PC-3 (cell line): ENCODE measurements around the gene ZNF182. TPM values are rescaled to one million over a fixed set of nuclear protein-coding genes. Genes with fewer than 3 reads are reported as not detected.
"Not testable (repeated sequence)": the region's sequence is repeated elsewhere in the genome, so short reads cannot be mapped to it uniquely, and the experiment has no call there.

Source experiments
- ATAC-seq: fragments of 200-7000 bp; cut with Tn5 transposase; 2 replicates; pipeline ENCODE4 v1.9.1; 2020; ENCODE audit warnings: mild to moderate bottlenecking, moderate library complexity
- BruUV-seq: library from RNA; stranded (reverse); fragments of 400-500 nt; replicated peaks from 2 replicates; lab custom pipeline; 2021; lab: Mats Ljungman, UMichigan
- CTCF ChIA-PET: fragments of 300-600 bp; sonication (Branson Sonifier 250); formaldehyde crosslinking; loops from one replicate; lab custom pipeline; 2022; ENCODE audit warnings: antibody characterized with exemption; lab: Charles Lee
- POLR2A ChIA-PET: fragments of 300-600 bp; sonication (Branson Sonifier 250); formaldehyde crosslinking; loops from one replicate; lab custom pipeline; 2022; ENCODE audit warnings: antibody characterized with exemption; ENCODE audit not compliant: unreplicated experiment; lab: Charles Lee
- DNase-seq: peaks from one replicate; pipeline ENCODE4 v3.0.0-alpha.2; 2015
- H2AFZ ChIP-seq: fragments of 300-600 bp; sonication (generic); 2 replicates; pipeline ENCODE4 v1.6.0; 2016; ENCODE audit warnings: antibody characterized with exemption, low read length
- H3F3A ChIP-seq: fragments of 300-600 bp; sonication (generic); one replicate; pipeline ENCODE4 v1.6.0; 2017; ENCODE audit warnings: antibody characterized with exemption, low read length, control low read depth, mild to moderate bottlenecking; ENCODE audit not compliant: unreplicated experiment
- H3K27ac ChIP-seq: fragments of 300-600 bp; sonication (generic); 2 replicates; pipeline ENCODE4 v1.5.1; 2016; ENCODE audit warnings: mild to moderate bottlenecking, low read length
- H3K27me3 ChIP-seq: fragments of 300-600 bp; sonication (generic); 2 replicates; pipeline ENCODE4 v1.6.1; 2016; ENCODE audit warnings: low read length, mixed read lengths
- H3K36me3 ChIP-seq: fragments of 300-600 bp; sonication (generic); 2 replicates; pipeline ENCODE4 v1.6.1; 2016; ENCODE audit warnings: low read depth, mixed run types, low read length, mixed read lengths
- H3K4me1 ChIP-seq: fragments of 300-600 bp; sonication (generic); 2 replicates; pipeline ENCODE4 v1.5.1; 2016; ENCODE audit warnings: low read length; ENCODE audit not compliant: insufficient read depth
- H3K4me2 ChIP-seq: fragments of 300-600 bp; sonication (generic); 2 replicates; pipeline ENCODE4 v1.6.0; 2016; ENCODE audit warnings: low read length
- H3K4me3 ChIP-seq: fragments of 300-600 bp; sonication (generic); 2 replicates; pipeline ENCODE4 v1.5.1; 2016; ENCODE audit warnings: mild to moderate bottlenecking, low read length, mixed read lengths
- H3K79me2 ChIP-seq: fragments of 300-600 bp; sonication (generic); 2 replicates; pipeline ENCODE4 v1.6.1; 2017; ENCODE audit warnings: low read length, mixed read lengths
- H3K9ac ChIP-seq: fragments of 300-600 bp; sonication (generic); 2 replicates; pipeline ENCODE4 v1.6.0; 2016; ENCODE audit warnings: mild to moderate bottlenecking, low read length
- H3K9me2 ChIP-seq: fragments of 300-600 bp; sonication (generic); replicated peaks from 2 replicates; pipeline ENCODE4 v1.6.1; 2016; ENCODE audit warnings: mixed run types, low read length, mixed read lengths
- H3K9me3 ChIP-seq: fragments of 300-600 bp; sonication (generic); 2 replicates; pipeline ENCODE4 v1.6.1; 2016; ENCODE audit warnings: low read length, mixed read lengths
- H4K20me1 ChIP-seq: fragments of 300-600 bp; sonication (generic); 2 replicates; pipeline ENCODE4 v1.6.1; 2016; ENCODE audit warnings: low read length, mixed read lengths
- EZH2 ChIP-seq: fragments of 300-600 bp; sonication (generic); IDR thresholded peaks from one replicate; pipeline ENCODE4 v1.6.1; 2017; ENCODE audit warnings: antibody characterized with exemption, mild to moderate bottlenecking, low read length; ENCODE audit not compliant: unreplicated experiment
- EZH2phosphoT487 ChIP-seq: fragments of 300-600 bp; sonication (generic); IDR thresholded peaks from 2 replicates; pipeline ENCODE4 v1.6.1; 2018; ENCODE audit warnings: mild to moderate bottlenecking, antibody characterized with exemption, low read length, borderline replicate concordance
- intact Hi-C: fragments of 100-400 bp; cut with micrococcal nuclease; formaldehyde crosslinking; loops from 2 replicates; pipeline ENCODE4 v1.9.0; 2023
- total RNA-seq: library from RNA; depleted of rRNA; stranded (reverse); fragments of >200 nt; gene quantifications from 2 replicates; pipeline ENCODE4 v1.2.3, GENCODE V29; 2014
- TF ChIP-seq, protein P1 (sequence below): fragments of 300-600 bp; sonication (generic); conservative IDR thresholded peaks from 2 replicates; pipeline ENCODE4 v1.5.1; 2017; ENCODE audit warnings: antibody characterized with exemption, low read depth, mild to moderate bottlenecking, low read length

ZNF182 gene
- total RNA-seq, 1 experiment from 2014 or later: 1.2 TPM

DNA sequence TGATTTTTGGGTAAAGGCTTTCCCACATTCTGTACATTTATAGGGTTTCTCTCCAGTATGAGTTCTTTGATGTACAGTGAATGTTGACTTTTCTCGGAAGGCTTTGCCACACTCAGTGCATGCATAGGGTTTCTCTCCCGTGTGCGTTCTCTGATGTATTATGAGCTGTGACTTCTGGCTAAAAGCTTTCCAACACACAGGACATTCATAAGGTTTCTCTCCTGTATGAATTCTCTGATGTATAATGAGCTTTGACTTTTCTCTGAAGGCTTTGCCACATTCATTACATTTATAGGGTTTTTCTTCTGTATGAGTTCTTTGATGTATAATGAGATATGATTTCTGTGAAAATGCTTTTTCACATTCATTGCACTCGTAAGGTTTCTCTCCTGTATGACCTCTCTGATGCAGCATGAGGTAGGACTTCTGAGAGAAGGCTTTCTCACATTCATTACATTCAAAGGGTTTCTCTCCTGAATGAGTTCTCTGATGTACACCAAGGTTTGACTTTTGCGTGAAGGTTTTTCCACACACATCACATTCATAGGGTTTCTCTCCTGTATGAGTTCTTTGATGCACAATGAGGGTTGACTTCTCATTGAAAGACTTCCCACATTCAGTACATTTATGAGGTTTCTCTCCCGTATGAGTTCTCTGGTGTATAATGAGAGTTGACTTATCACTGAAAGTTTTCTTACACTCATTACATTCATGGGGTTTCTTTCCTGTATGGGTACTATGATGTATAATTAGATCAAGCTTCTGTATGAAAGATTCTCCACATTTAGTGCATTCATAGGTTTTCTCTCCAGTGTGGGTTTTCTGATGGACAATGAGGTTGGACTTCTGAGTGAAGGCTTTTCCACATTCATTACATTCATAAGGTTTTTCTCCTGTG is 27.3 kb downstream of the ZNF182 start:
- H3K27me3 ChIP-seq: no peaks in the 10 kb centered on the region
- no peaks in the 10 kb centered on the region for H3F3A ChIP-seq
- H3K27ac ChIP-seq: no peak overlapping the region
- no peaks in the 10 kb centered on the region for H3K79me2 ChIP-seq
- H2AFZ ChIP-seq: no peak overlapping the region
- ATAC-seq: no peak
- CTCF ChIA-PET: no interaction called here
- no peak overlapping the region for H3K4me2 ChIP-seq
- BruUV-seq: no TSS peak
- no peaks in the 10 kb centered on the region for H3K9me2 ChIP-seq
- no peak overlapping the region for H3K4me3 ChIP-seq
- no peaks in the 10 kb centered on the region for H3K4me1 ChIP-seq
- peaks cover 40% of the 10 kb centered on the region for H3K9me3 ChIP-seq
- POLR2A ChIA-PET: interaction anchor here (0.7 kb wide), 1 partner anchor 27 kb away, joined by 3 read pairs; no protein-coding TSS in a partner anchor
- H3K36me3 ChIP-seq: peaks cover 65% of the 10 kb centered on the region
- TF ChIP-seq, protein P1, sequence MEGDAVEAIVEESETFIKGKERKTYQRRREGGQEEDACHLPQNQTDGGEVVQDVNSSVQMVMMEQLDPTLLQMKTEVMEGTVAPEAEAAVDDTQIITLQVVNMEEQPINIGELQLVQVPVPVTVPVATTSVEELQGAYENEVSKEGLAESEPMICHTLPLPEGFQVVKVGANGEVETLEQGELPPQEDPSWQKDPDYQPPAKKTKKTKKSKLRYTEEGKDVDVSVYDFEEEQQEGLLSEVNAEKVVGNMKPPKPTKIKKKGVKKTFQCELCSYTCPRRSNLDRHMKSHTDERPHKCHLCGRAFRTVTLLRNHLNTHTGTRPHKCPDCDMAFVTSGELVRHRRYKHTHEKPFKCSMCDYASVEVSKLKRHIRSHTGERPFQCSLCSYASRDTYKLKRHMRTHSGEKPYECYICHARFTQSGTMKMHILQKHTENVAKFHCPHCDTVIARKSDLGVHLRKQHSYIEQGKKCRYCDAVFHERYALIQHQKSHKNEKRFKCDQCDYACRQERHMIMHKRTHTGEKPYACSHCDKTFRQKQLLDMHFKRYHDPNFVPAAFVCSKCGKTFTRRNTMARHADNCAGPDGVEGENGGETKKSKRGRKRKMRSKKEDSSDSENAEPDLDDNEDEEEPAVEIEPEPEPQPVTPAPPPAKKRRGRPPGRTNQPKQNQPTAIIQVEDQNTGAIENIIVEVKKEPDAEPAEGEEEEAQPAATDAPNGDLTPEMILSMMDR: no peak
- TF ChIP-seq EZH2 (no peak), EZH2phosphoT487 (no peak)
- DNase-seq: no peak
- no peaks in the 10 kb centered on the region for H4K20me1 ChIP-seq
- H3K9ac ChIP-seq: no peak overlapping the region
- intact Hi-C loops: no loop called here

DNA sequence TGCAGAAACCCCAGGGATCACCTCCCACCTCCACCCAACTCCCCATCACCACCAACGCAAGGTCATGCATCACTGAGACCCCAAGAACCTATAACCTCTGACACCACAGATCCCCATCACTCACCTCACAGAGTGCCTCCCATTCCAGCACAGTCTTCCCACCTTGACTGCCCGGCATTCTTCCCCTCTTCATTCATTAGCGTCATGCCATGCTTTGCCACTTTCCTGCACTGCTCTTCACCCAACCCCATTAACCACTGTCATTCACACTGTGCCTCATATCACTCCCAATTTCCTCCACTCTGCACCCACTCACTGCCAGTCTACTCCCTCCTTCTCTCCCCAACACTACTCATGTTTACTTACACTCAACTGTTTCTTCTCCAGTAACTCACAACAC is 30.6 kb downstream of the ZNF182 start:
- Histone ChIP-seq H3K9me3 (peaks cover 24% of the 10 kb centered on the region), H3K9me2 (no peaks in the 10 kb centered on the region), H3K9ac (no peak overlapping the region), H3K27ac (no peak overlapping the region), H2AFZ (no peak overlapping the region), H3F3A (no peaks in the 10 kb centered on the region), H3K4me3 (no peak overlapping the region), H3K27me3 (no peaks in the 10 kb centered on the region), H3K4me1 (no peaks in the 10 kb centered on the region), H3K4me2 (no peak overlapping the region), H3K36me3 (peaks cover 34% of the 10 kb centered on the region), H3K79me2 (no peaks in the 10 kb centered on the region), H4K20me1 (no peaks in the 10 kb centered on the region)
- TF ChIP-seq EZH2phosphoT487: no peak
- TF ChIP-seq, protein P1: no peak
- ATAC-seq (no peak), DNase-seq (no peak)
- ChIA-PET POLR2A (no interaction called here), CTCF (no interaction called here)
- intact Hi-C loops: no loop called here
- BruUV-seq: no TSS peak

DNA sequence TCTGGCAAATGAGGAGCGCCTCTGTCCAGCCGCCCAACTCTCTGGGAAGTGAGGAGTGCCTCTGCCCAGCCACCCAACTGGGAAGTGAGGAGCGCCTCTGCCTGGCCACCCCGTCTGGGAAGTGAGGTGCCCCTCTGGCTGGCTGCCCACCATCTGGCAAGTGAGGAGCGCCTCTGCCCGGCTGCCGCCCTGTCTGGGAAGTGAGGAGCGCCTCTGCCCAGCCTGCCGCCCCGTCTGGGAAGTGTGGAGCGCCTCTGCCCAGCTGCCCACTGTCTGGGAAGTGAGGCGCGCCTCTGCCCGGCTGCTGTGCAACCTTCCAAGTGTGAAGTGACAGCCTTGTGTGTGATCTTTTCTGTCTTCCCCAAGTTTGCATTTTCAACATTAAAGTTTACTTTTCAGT is 38.3 kb downstream of the ZNF182 start:
- ATAC-seq, DNase-seq, H3K36me3 ChIP-seq, BruUV-seq, intact Hi-C loops, H3K9ac ChIP-seq, H3K9me3 ChIP-seq, H3F3A ChIP-seq, H3K27ac ChIP-seq, H3K9me2 ChIP-seq, H3K4me2 ChIP-seq, H3K4me1 ChIP-seq, H3K4me3 ChIP-seq, POLR2A ChIA-PET, H3K79me2 ChIP-seq, H3K27me3 ChIP-seq, H4K20me1 ChIP-seq, CTCF ChIA-PET, H2AFZ ChIP-seq: not testable (repeated sequence)

DNA sequence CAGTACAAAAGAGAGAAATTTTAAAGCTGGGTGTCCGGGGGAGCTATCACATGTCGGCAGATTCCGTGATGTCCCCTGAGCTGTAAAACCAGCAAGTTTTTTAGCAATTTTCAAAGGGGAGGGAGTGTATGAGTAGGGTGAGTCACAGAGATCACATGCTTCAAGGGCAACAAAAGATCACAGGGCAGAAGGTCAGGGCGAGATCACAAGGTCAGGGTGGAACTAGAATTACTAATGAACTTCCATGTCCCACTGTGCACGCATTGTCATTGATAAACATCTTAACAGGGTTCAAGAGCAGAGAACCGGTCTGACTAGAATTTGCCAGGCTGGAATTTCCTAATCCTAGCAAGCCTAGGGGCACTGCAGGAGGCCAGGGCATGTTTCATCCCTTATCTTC is 42.0 kb downstream of the ZNF182 start:
- BruUV-seq, H3F3A ChIP-seq, DNase-seq, H3K9ac ChIP-seq, ATAC-seq, H3K9me2 ChIP-seq, intact Hi-C loops, H4K20me1 ChIP-seq, H3K27ac ChIP-seq, CTCF ChIA-PET, H2AFZ ChIP-seq, H3K79me2 ChIP-seq, POLR2A ChIA-PET, H3K36me3 ChIP-seq, H3K4me2 ChIP-seq, H3K9me3 ChIP-seq, H3K4me1 ChIP-seq, H3K27me3 ChIP-seq, H3K4me3 ChIP-seq: not testable (repeated sequence)
